A549 (cell line): Measurements from ENCODE around the gene SMIM29. TPM values are rescaled to one million over a fixed set of nuclear protein-coding genes. Genes with fewer than 3 reads are reported as not detected.

Source experiments
- ATAC-seq, 2 experiments: fragments of 200-7000 bp in 1 of 2; fragments of >200 bp in 1 of 2; cut with Nextera tagmentation in 1 of 2; cut with Tn5 transposase in 1 of 2; 3 replicates each; pipeline versions ENCODE4 v1.8.0 to v1.9.1; 2018 to 2020; ENCODE audit warnings: mild to moderate bottlenecking in 1 of 2, moderate library complexity in 1 of 2
- CTCF ChIA-PET: fragments of 300-600 bp; sonication (Branson Sonifier 250); formaldehyde crosslinking; extraction: SDS; loops from one replicate; lab custom pipeline; 2021; ENCODE audit warnings: antibody characterized with exemption, inconsistent platforms; lab: Yijun Ruan, JAX
- POLR2A ChIA-PET: fragments of 350-600 bp; formaldehyde crosslinking; extraction: SDS; loops from one replicate; lab custom pipeline; 2021; ENCODE audit warnings: antibody characterized with exemption, inconsistent platforms; lab: Yijun Ruan, JAX
- DNase-seq, 2 experiments: peaks; one replicate each; pipeline versions ENCODE4 v3.0.0 to v3.0.0-alpha.2; 2011 to 2016; ENCODE audit warnings: low read depth in 1 of 2, low spot score in 1 of 2
- FAIRE-seq: peaks from 2 replicates; lab custom pipeline; 2011; peaks lifted over from hg19 to GRCh38; lab: Jason Lieb, UNC
- H3K27ac ChIP-seq, 2 experiments: fragments of >200 bp; sonication (Bioruptor Twin); formaldehyde crosslinking; 3 replicates each; pipeline ENCODE4 v1.5.1; 2016 to 2017
- H3K4me1 ChIP-seq: fragments of >200 bp; sonication (Bioruptor Twin); formaldehyde crosslinking; 3 replicates; pipeline ENCODE4 v1.6.1; 2016
- H3K4me2 ChIP-seq: fragments of >200 bp; sonication (Bioruptor Twin); formaldehyde crosslinking; 3 replicates; pipeline ENCODE4 v1.6.1; 2016
- H3K4me3 ChIP-seq: fragments of >200 bp; sonication (Bioruptor Twin); formaldehyde crosslinking; 3 replicates; pipeline ENCODE4 v1.5.1; 2016
- H3K9me3 ChIP-seq: fragments of >200 bp; sonication (Bioruptor Twin); formaldehyde crosslinking; 3 replicates; pipeline ENCODE4 v1.6.1; 2016
- ATOH8 ChIP-seq: fragments of 250-450 bp; sonication (Bioruptor Pico); IDR thresholded peaks from 2 replicates; pipeline ENCODE4 v1.5.0; 2020; ENCODE audit warnings: low read depth, mild to moderate bottlenecking, moderate library complexity
- BCL3 ChIP-seq: fragments of >200 bp; sonication (Bioruptor Twin); formaldehyde crosslinking; IDR thresholded peaks from 3 replicates; pipeline ENCODE4 v1.6.1; 2016
- CBX8 ChIP-seq: fragments of 200-600 bp; sonication (generic); IDR thresholded peaks from 2 replicates; pipeline ENCODE4 v1.6.1; 2016
- CTCF ChIP-seq: fragments of >200 bp; sonication (Bioruptor Twin); formaldehyde crosslinking; IDR thresholded peaks from 3 replicates; pipeline ENCODE4 v1.5.1; 2016
- E2F6 ChIP-seq: IDR thresholded peaks from 2 replicates; pipeline ENCODE4 v1.6.1; 2012; ENCODE audit warnings: low read depth, borderline replicate concordance
- EHMT2 ChIP-seq: fragments of 200-600 bp; sonication (generic); IDR thresholded peaks from 2 replicates; pipeline ENCODE4 v1.6.1; 2016; ENCODE audit warnings: antibody characterized with exemption, low read depth, mild to moderate bottlenecking, moderate library complexity
- HDAC2 ChIP-seq: fragments of 200-600 bp; sonication (generic); IDR thresholded peaks from 2 replicates; pipeline ENCODE4 v1.6.1; 2016
- HEYL ChIP-seq: fragments of 250-450 bp; sonication (Bioruptor Pico); IDR thresholded peaks from 2 replicates; pipeline ENCODE4 v1.8.0; 2021; ENCODE audit warnings: mild to moderate bottlenecking, moderate library complexity
- HOXA7 ChIP-seq: fragments of 250-450 bp; sonication (Bioruptor Pico); IDR thresholded peaks from 2 replicates; pipeline ENCODE4 v1.5.0; 2020; ENCODE audit warnings: mild to moderate bottlenecking, moderate library complexity
- HOXB5 ChIP-seq: fragments of 250-450 bp; sonication (Bioruptor Pico); IDR thresholded peaks from 2 replicates; pipeline ENCODE4 v1.5.0; 2020; ENCODE audit warnings: mild to moderate bottlenecking, moderate library complexity
- KDM1A ChIP-seq: fragments of 200-600 bp; sonication (generic); IDR thresholded peaks from 2 replicates; pipeline ENCODE4 v1.6.1; 2016; ENCODE audit warnings: low read depth, mild to moderate bottlenecking
- MAFK ChIP-seq: fragments of 450-650 bp; IDR thresholded peaks from 2 replicates; pipeline ENCODE4 v1.6.1; 2014; ENCODE audit not compliant: partially characterized antibody
- PHF8 ChIP-seq: fragments of 200-600 bp; sonication (generic); IDR thresholded peaks from 2 replicates; pipeline ENCODE4 v1.6.1; 2016; ENCODE audit warnings: low read depth, mild to moderate bottlenecking, antibody characterized with exemption, moderate library complexity, borderline replicate concordance
- POLR2AphosphoS2 ChIP-seq: conservative IDR thresholded peaks from 2 replicates; pipeline ENCODE4 v1.6.1; 2012; ENCODE audit warnings: low read length, improper control_type of control experiment, inconsistent platforms
- RARB ChIP-seq: fragments of 250-450 bp; sonication (Bioruptor Pico); IDR thresholded peaks from 2 replicates; pipeline ENCODE4 v1.8.0; 2021; ENCODE audit warnings: mild to moderate bottlenecking, moderate library complexity
- RCOR1 ChIP-seq: fragments of 150-350 bp; IDR thresholded peaks from 2 replicates; pipeline ENCODE4 v1.6.1; 2014; ENCODE audit warnings: antibody characterized with exemption, low read length, low read depth
- RNF2 ChIP-seq: fragments of 200-600 bp; sonication (generic); IDR thresholded peaks from 2 replicates; pipeline ENCODE4 v1.6.1; 2016; ENCODE audit warnings: low read depth, mild to moderate bottlenecking, antibody characterized with exemption, moderate library complexity, borderline replicate concordance
- SMC3 ChIP-seq: fragments of >200 bp; sonication (Bioruptor Twin); formaldehyde crosslinking; IDR thresholded peaks from 3 replicates; pipeline ENCODE4 v1.6.1; 2018; ENCODE audit warnings: inconsistent platforms
- SREBF2 ChIP-seq: fragments of 450-650 bp; IDR thresholded peaks from 2 replicates; pipeline ENCODE4 v1.6.1; 2014; ENCODE audit warnings: mild to moderate bottlenecking, moderate library complexity
- TFCP2L1 ChIP-seq: fragments of 250-450 bp; sonication (Bioruptor Pico); IDR thresholded peaks from 2 replicates; pipeline ENCODE4 v1.5.0; 2021; ENCODE audit warnings: mild to moderate bottlenecking
- WGBS: methylation state at CpG from one replicate; pipeline ENCODE4 v1.1.6; 2017; ENCODE audit errors: missing lambda C conversion rate; 5-methylcytosine and 5-hydroxymethylcytosine counted together
- polyA plus RNA-seq, 4 experiments: library from polyadenylated mRNA; depleted of rRNA in 3 of 4; stranded (reverse); fragments of >200 nt; fragmentation: RNase III in 1 of 4; extraction: RNeasy Plus Mini Kit Qiagen cat#74134 plus additional on column Dnase treatment in 1 of 4; gene quantifications; 2 replicates in 3 of 4; 3 replicates in 1 of 4; pipeline ENCODE4 v1.2.3, GENCODE V29; 2011 to 2017

The SMIM29 gene
- polyA plus RNA-seq, 2 of the 4 experiments (the other 2 are of a cell fraction) = 8.1 to 15.4 TPM

- H3K4me2 ChIP-seq = no peak overlapping the region
- no peak overlapping the region for H3K27ac ChIP-seq
- no peaks in the 10 kb centered on the region for H3K4me1 ChIP-seq
- FAIRE-seq (no peak), DNase-seq (no peak), ATAC-seq (no peak)
- H3K4me3 ChIP-seq = no peak overlapping the region
- ChIA-PET CTCF (interaction anchor here (1.4 kb wide), 1 partner anchor 138 kb away, joined by 5 read pairs; no protein-coding TSS in a partner anchor), POLR2A (no interaction called here)
- no peak for TF ChIP-seq HOXB5 (CRISPR knock-in tag)
- no peak for TF ChIP-seq CBX8
- no peak for TF ChIP-seq HDAC2
- TF ChIP-seq MAFK = no peak
- no peak for TF ChIP-seq KDM1A
- no peak for TF ChIP-seq CTCF
- no peak for TF ChIP-seq ATOH8 (CRISPR knock-in tag)
- TF ChIP-seq PHF8 = no peak
- TF ChIP-seq EHMT2 = no peak
- no peaks in the 10 kb centered on the region for H3K9me3 ChIP-seq
- 83% methylated on average over 10 of the region's 10 CpGs for WGBS
These were observed 28.3 kb upstream of the SMIM29 start for GRCh38 chr6:34276881-34277762.

GRCh38 chr6:34276191-34276590 is 27.4 kb upstream of the SMIM29 start:
- Histone ChIP-seq H3K4me3 (no peak overlapping the region), H3K4me1 (no peaks in the 10 kb centered on the region), H3K9me3 (no peaks in the 10 kb centered on the region), H3K4me2 (no peak overlapping the region), H3K27ac (no peak overlapping the region)
- TF ChIP-seq POLR2AphosphoS2 (no peak), TFCP2L1 (no peak), SMC3 (no peak), HOXA7 (no peak), RNF2 (no peak), HEYL (CRISPR knock-in tag) (no peak), E2F6 (no peak), BCL3 (no peak), RCOR1 (no peak), RARB (no peak), CBX8 (no peak), SREBF2 (no peak)
- FAIRE-seq (no peak), ATAC-seq (no peak), DNase-seq (no peak)
- WGBS = 93% methylated on average over 5 of the region's 5 CpGs
- ChIA-PET CTCF (interaction anchor here (1.4 kb wide), 1 partner anchor 139 kb away, joined by 5 read pairs; no protein-coding TSS in a partner anchor), POLR2A (no interaction called here)
